HEK293T (cell line): ENCODE data around the gene CADPS.

Experiments used
- BHLHE40 ChIP-seq: fragments of 450-650 bp; IDR thresholded peaks from 2 replicates; pipeline ENCODE4 v1.6.1; 2016; ENCODE audit warnings: mild to moderate bottlenecking, moderate library complexity, borderline replicate concordance
- FOXA1 ChIP-seq: fragments of 450-650 bp; IDR thresholded peaks from 2 replicates; pipeline ENCODE4 v1.6.1; 2016; ENCODE audit warnings: mild to moderate bottlenecking
- FOXM1 ChIP-seq: fragments of 450-650 bp; IDR thresholded peaks from 2 replicates; pipeline ENCODE4 v1.6.1; 2017; ENCODE audit warnings: mild to moderate bottlenecking, borderline replicate concordance
- SP1 ChIP-seq: fragments of 450-650 bp; IDR thresholded peaks from 2 replicates; pipeline ENCODE4 v1.6.1; 2017
- SUZ12 ChIP-seq: fragments of 450-650 bp; IDR thresholded peaks from 2 replicates; pipeline ENCODE4 v1.6.1; 2016; ENCODE audit warnings: mild to moderate bottlenecking

DNA sequence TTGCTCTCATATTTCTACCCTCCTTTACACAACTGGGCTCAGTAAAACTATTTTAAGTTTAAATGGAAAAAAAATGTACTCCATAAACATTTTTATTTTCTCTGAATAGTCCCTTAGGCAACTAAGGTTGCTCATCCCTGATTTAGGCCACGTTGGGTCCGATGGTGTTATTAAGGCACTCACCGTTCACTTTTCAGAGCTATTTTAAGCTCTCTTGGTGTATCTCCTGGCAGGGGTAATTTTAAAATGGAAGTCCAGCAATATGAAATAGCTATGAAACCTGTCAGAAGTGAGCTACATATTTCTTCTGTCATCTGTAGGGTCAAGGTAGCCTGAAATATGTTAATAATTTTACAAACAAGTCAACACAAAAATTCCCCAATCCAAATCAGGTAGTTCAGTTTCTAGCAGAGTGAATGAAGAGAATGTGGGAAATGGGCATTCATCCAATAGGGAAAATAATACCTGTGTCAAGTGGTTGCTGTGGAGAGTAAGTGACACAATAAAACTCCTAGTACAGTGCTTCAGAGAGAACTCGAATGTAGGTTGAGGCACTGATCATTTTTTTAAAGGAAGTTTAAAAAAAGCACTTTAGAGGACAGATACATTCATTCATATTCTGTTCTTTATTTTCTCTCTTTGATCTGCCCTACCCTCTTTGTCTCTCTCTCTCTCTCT, 292.6 kb downstream of the CADPS start:
- TF ChIP-seq FOXM1 (no peak), BHLHE40 (no peak), SP1 (no peak), FOXA1 (no peak), SUZ12 (no peak)
